Dendritic cell treated with granulocyte-macrophage colony-stimulating factor and Interleukin-4, amounts not matched to agents 40 ng/mL and 50 ng/mL, for 4 days (primary cell): ENCODE results near the gene HDAC6.
A peak's percentile ranks its signal among the peaks of the same experiment; 100 is the strongest.
"Not testable (repeated sequence)": the region's sequence is repeated elsewhere in the genome, so short reads cannot be mapped to it uniquely, and the experiment has no call there.

ENCODE experiments used
- H3K27ac Mint-ChIP-seq: one replicate; pipeline ENCODE4 v1.8.0; 2022; ENCODE audit warnings: mild to moderate bottlenecking, mixed read lengths
- H3K27me3 Mint-ChIP-seq: one replicate; pipeline ENCODE4 v1.8.0; 2022; ENCODE audit warnings: mild to moderate bottlenecking, mixed read lengths
- H3K36me3 Mint-ChIP-seq: one replicate; pipeline ENCODE4 v1.8.0; 2022; ENCODE audit warnings: low read depth, mixed read lengths
- H3K4me1 Mint-ChIP-seq: one replicate; pipeline ENCODE4 v1.8.0; 2022; ENCODE audit warnings: low read depth, mixed read lengths
- H3K4me3 Mint-ChIP-seq: one replicate; pipeline ENCODE4 v1.8.0; 2022; ENCODE audit warnings: mild to moderate bottlenecking, moderate library complexity, mixed read lengths
- H3K9me3 Mint-ChIP-seq: one replicate; pipeline ENCODE4 v1.8.0; 2022; ENCODE audit warnings: mixed read lengths
- intact Hi-C: fragments of 100-400 bp; cut with micrococcal nuclease; formaldehyde crosslinking; loops from one replicate; pipeline ENCODE4 v1.15.0; 2022

Gene HDAC6

GRCh38 chrX:48826135-48826875 is 24.4 kb downstream of the HDAC6 start, which contains the start of gene ERAS:
Gene ERAS, plus strand, starts transcription at chrX:48826513. Its CDS starts 2,611 bp downstream, at chrX:48829124.
- H3K4me3 Mint-ChIP-seq = no peak within 1 kb of the TSS
- H3K36me3 Mint-ChIP-seq = peaks cover 45% of the 10 kb centered on the region
- H3K9me3 Mint-ChIP-seq = no peaks in the 10 kb centered on the region
- H3K27me3 Mint-ChIP-seq = peaks cover 49% of the 10 kb centered on the region
- H3K4me1 Mint-ChIP-seq = peaks cover 6% of the 10 kb centered on the region
- intact Hi-C loops = no loop called here
- H3K27ac Mint-ChIP-seq = no peak within 1 kb of the TSS

- Mint-ChIP-seq H3K27ac (no peak overlapping the region), H3K4me1 (peaks cover 6% of the 10 kb centered on the region), H3K4me3 (no peak overlapping the region), H3K27me3 (peaks cover 56% of the 10 kb centered on the region), H3K36me3 (peaks cover 40% of the 10 kb centered on the region), H3K9me3 (no peaks in the 10 kb centered on the region)
- intact Hi-C loops = no loop called here
Measured at GRCh38 chrX:48826876-48827653, 25.2 kb downstream of the HDAC6 start.

GRCh38 chrX:48827654-48827968 is 25.7 kb downstream of the HDAC6 start:
- Mint-ChIP-seq H3K4me1 (peaks cover 6% of the 10 kb centered on the region), H3K4me3 (no peak overlapping the region), H3K27ac (no peak overlapping the region), H3K27me3 (peaks cover 62% of the 10 kb centered on the region), H3K36me3 (peaks cover 34% of the 10 kb centered on the region), H3K9me3 (no peaks in the 10 kb centered on the region)
- intact Hi-C loops = no loop called here

GRCh38 chrX:48829016-48829735 is 27.3 kb downstream of the HDAC6 start:
- no peaks in the 10 kb centered on the region for H3K9me3 Mint-ChIP-seq
- H3K4me3 Mint-ChIP-seq = no peak overlapping the region
- intact Hi-C loops = no loop called here
- H3K27me3 Mint-ChIP-seq = peaks cover 77% of the 10 kb centered on the region
- no peak overlapping the region for H3K27ac Mint-ChIP-seq
- peaks cover 7% of the 10 kb centered on the region for H3K4me1 Mint-ChIP-seq
- peaks cover 19% of the 10 kb centered on the region for H3K36me3 Mint-ChIP-seq

GRCh38 chrX:48831136-48831908 is 29.5 kb downstream of the HDAC6 start:
- Mint-ChIP-seq H3K27ac (no peak overlapping the region), H3K27me3 (peaks cover 81% of the 10 kb centered on the region), H3K9me3 (no peaks in the 10 kb centered on the region), H3K4me1 (peaks cover 15% of the 10 kb centered on the region), H3K4me3 (no peak overlapping the region), H3K36me3 (no peaks in the 10 kb centered on the region)
- intact Hi-C loops = no loop called here

GRCh38 chrX:48831909-48832291 is 30.0 kb downstream of the HDAC6 start:
- Mint-ChIP-seq H3K4me1 (peaks cover 15% of the 10 kb centered on the region), H3K27ac (no peak overlapping the region), H3K27me3 (peaks cover 87% of the 10 kb centered on the region), H3K4me3 (no peak overlapping the region), H3K36me3 (no peaks in the 10 kb centered on the region), H3K9me3 (no peaks in the 10 kb centered on the region)
- intact Hi-C loops = no loop called here

GRCh38 chrX:48833542-48834138 is 31.8 kb downstream of the HDAC6 start:
- H3K36me3 Mint-ChIP-seq = no peaks in the 10 kb centered on the region
- H3K27me3 Mint-ChIP-seq = peaks cover 85% of the 10 kb centered on the region
- H3K4me3 Mint-ChIP-seq = no peak overlapping the region
- no peak overlapping the region for H3K27ac Mint-ChIP-seq
- peaks cover 9% of the 10 kb centered on the region for H3K4me1 Mint-ChIP-seq
- H3K9me3 Mint-ChIP-seq = no peaks in the 10 kb centered on the region
- intact Hi-C loops = no loop called here

- peaks cover 83% of the 10 kb centered on the region for H3K27me3 Mint-ChIP-seq
- no peak overlapping the region for H3K4me3 Mint-ChIP-seq
- H3K27ac Mint-ChIP-seq = no peak overlapping the region
- H3K36me3 Mint-ChIP-seq = no peaks in the 10 kb centered on the region
- intact Hi-C loops = no loop called here
- peaks cover 9% of the 10 kb centered on the region for H3K4me1 Mint-ChIP-seq
- no peaks in the 10 kb centered on the region for H3K9me3 Mint-ChIP-seq
Measured at GRCh38 chrX:48834383-48834709, 32.5 kb downstream of the HDAC6 start.

- H3K4me1 Mint-ChIP-seq = peaks cover 9% of the 10 kb centered on the region
- no peaks in the 10 kb centered on the region for H3K36me3 Mint-ChIP-seq
- intact Hi-C loops = no loop called here
- no peak within 1 kb of the TSS for H3K27ac Mint-ChIP-seq
- H3K9me3 Mint-ChIP-seq = no peaks in the 10 kb centered on the region
- H3K4me3 Mint-ChIP-seq = no peak within 1 kb of the TSS
- H3K27me3 Mint-ChIP-seq = peaks cover 73% of the 10 kb centered on the region
Measured at GRCh38 chrX:48835524-48836329, 33.9 kb downstream of the HDAC6 start, which contains the start of gene PCSK1N. Gene PCSK1N, minus strand, starts transcription at chrX:48835610. Its CDS starts 78 bp downstream, at chrX:48835532.

- intact Hi-C loops = no loop called here
- no peak overlapping the region for H3K4me3 Mint-ChIP-seq
- H3K4me1 Mint-ChIP-seq = peaks cover 3% of the 10 kb centered on the region
- H3K9me3 Mint-ChIP-seq = no peaks in the 10 kb centered on the region
- H3K27ac Mint-ChIP-seq = no peak overlapping the region
- H3K27me3 Mint-ChIP-seq = peaks cover 37% of the 10 kb centered on the region
- no peaks in the 10 kb centered on the region for H3K36me3 Mint-ChIP-seq
Measured at GRCh38 chrX:48839686-48840085, 37.8 kb downstream of the HDAC6 start.

GRCh38 chrX:48848847-48849246 is 47.0 kb downstream of the HDAC6 start:
- Mint-ChIP-seq H3K27me3 (peaks cover 5% of the 10 kb centered on the region), H3K9me3 (peaks cover 18% of the 10 kb centered on the region), H3K4me1 (peaks cover 9% of the 10 kb centered on the region), H3K36me3 (no peaks in the 10 kb centered on the region), H3K27ac (no peak overlapping the region), H3K4me3 (no peak overlapping the region)
- intact Hi-C loops = no loop called here

- no peaks in the 10 kb centered on the region for H3K36me3 Mint-ChIP-seq
- no peak overlapping the region for H3K4me3 Mint-ChIP-seq
- peaks cover 1% of the 10 kb centered on the region for H3K27me3 Mint-ChIP-seq
- intact Hi-C loops = no loop called here
- peaks cover 19% of the 10 kb centered on the region for H3K9me3 Mint-ChIP-seq
- H3K4me1 Mint-ChIP-seq = peaks cover 22% of the 10 kb centered on the region
- peak overlapping the region; percentile 56 for H3K27ac Mint-ChIP-seq
Measured at GRCh38 chrX:48852857-48853256, 51.0 kb downstream of the HDAC6 start.

GRCh38 chrX:48853494-48853893 is 51.6 kb downstream of the HDAC6 start:
- Mint-ChIP-seq H3K4me1 (peaks cover 22% of the 10 kb centered on the region), H3K9me3 (peaks cover 19% of the 10 kb centered on the region)
- intact Hi-C loops = not testable (repeated sequence)

More at GRCh38 chrX:48853494-48853893, 51.6 kb downstream of the HDAC6 start:
- H3K36me3 Mint-ChIP-seq, H3K4me3 Mint-ChIP-seq, H3K27me3 Mint-ChIP-seq: not testable (repeated sequence)
- H3K27ac Mint-ChIP-seq = peak overlapping the region; percentile 56
